GM18526 (cell line): ENCODE measurements around the gene RASL10A.

Source experiments
- POLR2A ChIP-seq: IDR thresholded peaks from 3 replicates; pipeline ENCODE4 v1.6.1; 2011; ENCODE audit not compliant: insufficient read length; ENCODE audit errors: extremely low read depth

The RASL10A gene, protein sequence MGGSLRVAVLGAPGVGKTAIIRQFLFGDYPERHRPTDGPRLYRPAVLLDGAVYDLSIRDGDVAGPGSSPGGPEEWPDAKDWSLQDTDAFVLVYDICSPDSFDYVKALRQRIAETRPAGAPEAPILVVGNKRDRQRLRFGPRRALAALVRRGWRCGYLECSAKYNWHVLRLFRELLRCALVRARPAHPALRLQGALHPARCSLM

DNA sequence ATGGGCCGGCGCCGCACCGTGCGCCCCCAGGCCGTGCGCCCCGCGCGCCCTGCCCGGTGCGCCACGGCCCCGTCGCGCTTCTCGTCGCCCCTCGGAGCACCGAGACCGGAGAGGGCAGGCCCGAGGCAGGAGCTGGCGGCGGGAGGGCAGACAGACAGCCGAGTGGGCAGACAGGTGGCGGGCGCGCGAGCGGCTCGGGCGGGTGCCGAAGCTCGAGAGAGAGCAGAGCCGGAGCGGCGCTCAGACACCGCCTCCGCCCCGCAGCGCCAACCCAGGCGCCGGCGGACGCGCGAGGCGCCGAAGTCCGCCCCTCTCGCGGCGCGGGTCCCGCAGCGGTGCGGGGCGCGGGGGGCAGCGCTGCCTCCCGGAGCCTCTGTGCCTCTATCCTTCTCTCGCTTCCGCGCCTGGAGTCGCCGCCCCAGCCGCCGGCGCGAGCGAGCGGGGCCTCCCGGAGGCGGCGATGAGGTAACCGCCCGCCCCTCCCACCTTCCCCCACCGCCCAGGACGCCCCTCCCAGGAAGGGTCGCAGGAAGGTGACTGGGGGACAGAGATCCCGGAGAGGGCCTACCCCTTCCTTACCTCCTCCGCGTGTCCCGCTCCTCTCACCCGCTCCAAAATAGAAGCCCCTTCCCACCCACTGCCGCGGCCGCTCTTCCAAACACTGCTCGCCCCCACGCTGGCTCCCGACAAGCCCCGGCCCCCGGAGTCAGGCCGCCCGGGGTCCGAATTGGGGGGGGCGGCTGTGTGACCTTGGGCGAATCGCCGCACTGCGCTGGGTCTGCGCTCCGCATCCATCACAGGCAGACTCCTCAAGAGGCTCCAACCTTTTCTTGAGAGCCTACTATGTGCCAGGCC, at the start of gene RASL10A:
RASL10A (minus strand) TSS at position 412 of the 855 bp plus-strand sequence. CDS start 451 bp downstream, outside the sequence.
- no peak for TF ChIP-seq POLR2A

DNA sequence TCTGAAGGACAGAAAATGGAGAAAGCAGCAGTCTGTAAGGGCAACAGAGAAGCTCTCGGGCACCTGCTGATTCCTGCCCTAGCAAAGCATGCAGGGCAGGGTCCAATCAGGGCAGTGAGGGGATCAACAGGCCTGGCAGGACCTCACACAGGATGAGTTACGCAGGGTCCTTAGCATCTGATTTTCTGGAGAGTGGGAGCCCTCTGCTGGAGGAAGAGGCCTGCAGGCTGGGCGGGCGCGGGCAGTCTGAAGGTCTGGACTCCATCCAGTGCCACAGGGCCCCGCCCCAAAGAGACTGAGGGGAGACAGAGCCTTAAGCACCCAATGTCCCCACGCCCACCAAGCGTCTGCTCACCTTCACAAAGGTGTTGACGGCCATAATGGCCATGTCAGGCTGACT, 44.0 kb upstream of the RASL10A start:
- no peak for TF ChIP-seq POLR2A

DNA sequence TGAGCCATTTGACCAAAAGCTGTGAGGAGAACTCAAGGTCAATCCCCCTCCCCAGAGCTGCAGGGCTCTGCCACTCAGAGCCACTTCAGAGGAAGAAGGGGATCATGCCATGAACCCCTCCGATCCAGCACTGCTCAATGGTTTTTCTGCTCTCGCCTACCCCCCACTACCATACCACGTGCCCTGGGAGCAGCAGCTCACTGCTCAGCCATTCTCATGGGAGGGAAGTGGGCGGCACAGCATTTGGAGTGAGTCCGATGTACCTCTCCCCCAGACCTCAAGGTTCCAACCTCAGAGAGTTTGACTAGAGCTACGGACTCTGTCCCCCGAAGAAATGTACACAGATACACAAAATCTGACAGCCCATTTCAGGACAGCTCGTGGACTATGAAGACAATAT, 38.4 kb upstream of the RASL10A start:
- no peak for TF ChIP-seq POLR2A

DNA sequence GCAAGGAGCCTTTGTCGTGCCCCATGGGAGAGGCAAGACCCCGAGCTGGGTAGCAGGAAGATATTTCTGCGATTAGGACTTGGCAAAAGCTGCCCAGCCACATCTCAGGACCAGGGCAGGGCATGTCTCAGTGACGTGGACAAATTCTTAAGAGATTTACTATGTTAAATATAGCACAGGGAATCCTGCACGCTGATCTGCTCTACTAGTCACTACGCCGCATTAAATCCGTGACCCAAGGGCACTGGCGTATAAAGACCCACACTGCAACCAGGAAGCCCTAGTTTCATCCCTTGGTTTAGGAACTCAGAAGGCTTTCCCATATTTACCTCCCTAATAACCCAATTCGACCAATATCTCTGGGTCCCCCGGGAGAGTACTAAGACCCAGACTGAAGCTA, 37.8 kb upstream of the RASL10A start:
- TF ChIP-seq POLR2A = no peak

DNA sequence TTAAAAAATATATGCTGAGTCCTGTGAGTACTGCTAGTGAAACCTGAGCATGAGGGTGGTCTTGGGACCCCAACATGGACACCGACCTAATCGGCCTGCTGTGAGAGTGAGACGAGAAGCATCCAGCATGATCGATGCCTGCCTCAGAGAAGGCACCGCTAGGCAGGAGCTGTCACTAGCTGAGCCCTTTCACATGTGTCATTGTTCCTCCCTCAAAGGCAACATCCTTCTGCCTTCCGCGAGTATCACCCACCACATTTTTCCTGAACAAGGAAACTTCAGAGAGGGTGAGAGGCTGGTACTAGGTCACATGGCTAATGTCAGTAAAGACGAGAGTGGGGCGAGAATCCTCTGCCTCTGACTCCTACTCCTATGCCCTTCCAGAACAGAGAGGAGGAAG, 37.3 kb upstream of the RASL10A start:
- no peak for TF ChIP-seq POLR2A

DNA sequence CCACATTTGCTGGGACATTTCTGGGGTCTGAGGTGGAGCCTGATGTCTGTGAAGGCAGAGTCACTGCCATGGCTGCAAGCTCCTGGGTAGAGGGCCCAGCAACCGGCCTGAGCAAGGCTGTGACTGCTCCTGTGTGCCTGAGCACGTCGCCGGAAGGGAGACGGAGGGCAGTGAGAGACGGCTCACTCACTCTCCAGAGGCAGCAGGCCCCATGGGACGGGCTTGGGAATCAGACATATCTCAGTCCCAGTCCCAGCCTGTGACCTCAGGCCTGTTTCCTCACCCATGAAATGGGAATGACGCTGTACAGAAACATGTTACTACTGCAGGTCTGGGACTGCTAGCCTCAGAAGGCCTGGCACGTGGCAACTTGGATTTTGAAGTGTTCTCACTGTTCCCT, 36.4 kb upstream of the RASL10A start:
- TF ChIP-seq POLR2A = no peak

DNA sequence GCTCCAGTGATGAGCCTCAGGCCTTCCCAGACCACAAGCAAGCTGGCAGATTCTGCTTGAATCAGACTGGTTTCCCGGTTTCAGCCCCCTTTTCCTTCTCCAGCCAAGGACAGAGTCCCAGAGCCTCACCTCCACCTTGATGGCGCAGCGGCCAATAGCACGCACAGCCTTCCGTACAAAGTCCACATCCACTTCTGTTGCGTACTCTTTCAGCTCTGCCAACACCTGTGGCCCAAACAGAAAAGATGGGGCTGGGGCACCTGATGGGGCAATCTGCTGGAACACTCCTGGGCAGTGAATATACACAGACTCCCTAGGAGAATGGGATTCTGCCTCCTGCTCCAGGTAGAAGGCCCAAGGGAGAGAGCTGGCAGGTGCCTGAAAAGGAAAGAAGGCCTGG, 35.5 kb upstream of the RASL10A start:
- no peak for TF ChIP-seq POLR2A

DNA sequence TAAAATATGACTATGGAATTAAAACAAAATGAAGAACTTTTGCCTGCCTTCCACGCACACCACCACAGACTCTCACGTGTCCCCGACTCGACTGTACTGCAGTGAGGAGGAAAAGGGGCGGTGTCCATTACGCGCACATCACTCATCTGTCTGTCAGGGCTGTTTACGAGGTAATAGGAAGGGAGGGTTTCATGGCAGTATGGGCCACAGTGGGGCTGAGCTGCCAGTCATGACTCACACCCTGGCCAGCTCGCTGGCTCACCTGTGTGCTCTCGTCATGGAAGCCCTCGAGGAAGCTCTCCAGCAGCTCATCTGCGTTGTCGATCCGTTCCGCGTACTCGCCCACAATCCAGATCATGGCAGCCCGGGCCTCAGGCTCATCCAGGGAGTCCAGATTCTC, 33.5 kb upstream of the RASL10A start:
- no peak for TF ChIP-seq POLR2A

DNA sequence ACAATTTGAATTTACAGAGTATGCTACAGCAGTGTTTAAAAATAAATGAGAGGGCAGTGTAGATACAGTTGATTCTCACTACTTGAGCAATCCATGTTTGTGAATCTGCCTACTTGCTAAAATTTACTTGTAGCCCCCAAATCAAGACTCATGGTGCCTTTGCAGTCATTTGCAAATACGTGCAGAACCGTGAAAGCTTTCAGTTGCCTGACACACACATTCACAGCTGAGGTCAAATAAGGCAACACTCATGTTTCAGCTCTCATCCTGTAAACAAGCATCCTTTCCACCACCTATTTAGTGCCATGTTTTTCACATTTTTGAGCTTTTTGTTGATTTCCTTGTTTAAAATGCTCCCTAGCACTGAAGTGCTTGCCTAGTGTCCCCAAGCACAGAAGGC, 32.5 kb upstream of the RASL10A start:
- no peak for TF ChIP-seq POLR2A

DNA sequence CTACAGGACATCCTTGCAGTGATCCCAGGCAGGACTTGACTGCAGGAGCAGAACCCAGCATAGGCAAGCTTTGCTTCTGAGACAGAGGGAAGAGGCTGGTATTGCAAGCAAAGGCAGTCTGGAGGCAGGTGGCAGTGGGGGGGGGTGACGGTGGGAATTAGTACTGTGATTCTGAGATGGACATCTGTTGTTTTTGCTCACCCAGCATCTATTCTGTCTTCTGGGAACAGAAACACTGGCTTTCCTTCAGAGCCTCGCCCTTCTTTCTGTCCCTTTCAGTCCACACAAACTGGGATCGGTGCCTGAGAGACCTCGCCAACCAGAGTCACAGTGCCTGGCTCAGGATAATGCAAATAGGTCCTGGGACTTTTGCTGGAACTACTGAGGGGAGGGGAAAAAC, 31.2 kb upstream of the RASL10A start:
- TF ChIP-seq POLR2A = no peak

DNA sequence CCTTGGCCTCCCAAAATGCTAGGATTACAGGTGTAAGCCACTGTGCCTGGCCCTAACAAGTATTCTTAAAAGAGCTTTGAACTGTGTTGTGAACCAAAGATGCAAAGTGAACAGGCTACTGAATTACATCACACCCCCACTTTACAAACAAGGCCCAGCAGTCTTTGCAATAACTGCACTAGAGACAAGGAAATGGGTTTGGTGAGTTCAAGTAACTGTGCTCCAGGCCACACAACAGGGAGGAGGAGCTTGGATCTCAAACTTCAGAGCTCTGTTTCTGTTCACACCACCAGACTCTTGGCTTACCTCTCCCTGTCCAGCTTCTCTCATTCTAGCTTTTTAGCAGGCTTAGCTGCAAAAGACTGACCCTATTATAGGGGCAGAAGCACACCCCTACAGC, 30.4 kb upstream of the RASL10A start:
- TF ChIP-seq POLR2A = no peak

DNA sequence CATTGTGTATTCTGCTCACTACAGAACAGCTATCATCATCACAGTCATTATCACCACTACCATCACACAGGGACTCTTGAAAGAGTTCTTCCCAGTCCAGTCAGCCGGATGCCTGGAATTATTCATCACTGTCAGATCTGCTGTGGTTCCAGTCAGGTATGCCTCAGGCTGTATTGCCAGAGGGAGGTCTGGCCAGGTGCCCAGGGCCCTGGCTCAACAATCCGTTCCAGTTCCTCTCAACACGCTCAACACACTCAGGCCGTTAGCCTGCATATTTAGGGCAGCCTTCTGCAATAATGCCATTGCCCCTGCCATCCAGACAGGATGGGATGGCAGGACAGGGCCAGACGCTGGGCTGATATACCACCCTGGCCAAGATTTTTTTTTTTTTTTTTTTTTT, 28.6 kb upstream of the RASL10A start:
- no peak for TF ChIP-seq POLR2A

DNA sequence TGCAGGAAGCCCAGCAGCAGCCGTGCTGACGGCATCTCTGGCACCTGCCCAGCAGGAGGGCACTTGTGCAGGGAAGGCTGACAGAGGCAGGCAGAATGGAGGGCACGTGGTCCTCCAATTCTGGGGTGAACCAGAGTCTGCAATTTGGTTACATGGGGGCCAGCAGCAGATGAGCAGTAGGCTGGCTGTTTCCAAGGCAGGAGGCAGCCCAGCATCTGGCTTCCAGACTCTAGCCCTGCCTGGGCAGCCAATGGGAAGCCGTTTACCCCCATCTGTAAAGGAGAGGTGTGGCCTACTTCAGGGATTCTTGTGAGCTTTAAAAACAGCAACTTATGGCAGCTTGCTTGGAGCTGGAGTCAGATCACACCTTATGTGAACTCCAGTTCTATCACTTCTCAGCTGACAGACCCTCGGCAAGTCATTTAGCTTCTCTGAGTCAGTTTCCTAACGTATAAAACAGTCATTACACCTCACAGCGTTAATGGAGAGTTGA, 27.9 kb upstream of the RASL10A start:
- TF ChIP-seq POLR2A = no peak

DNA sequence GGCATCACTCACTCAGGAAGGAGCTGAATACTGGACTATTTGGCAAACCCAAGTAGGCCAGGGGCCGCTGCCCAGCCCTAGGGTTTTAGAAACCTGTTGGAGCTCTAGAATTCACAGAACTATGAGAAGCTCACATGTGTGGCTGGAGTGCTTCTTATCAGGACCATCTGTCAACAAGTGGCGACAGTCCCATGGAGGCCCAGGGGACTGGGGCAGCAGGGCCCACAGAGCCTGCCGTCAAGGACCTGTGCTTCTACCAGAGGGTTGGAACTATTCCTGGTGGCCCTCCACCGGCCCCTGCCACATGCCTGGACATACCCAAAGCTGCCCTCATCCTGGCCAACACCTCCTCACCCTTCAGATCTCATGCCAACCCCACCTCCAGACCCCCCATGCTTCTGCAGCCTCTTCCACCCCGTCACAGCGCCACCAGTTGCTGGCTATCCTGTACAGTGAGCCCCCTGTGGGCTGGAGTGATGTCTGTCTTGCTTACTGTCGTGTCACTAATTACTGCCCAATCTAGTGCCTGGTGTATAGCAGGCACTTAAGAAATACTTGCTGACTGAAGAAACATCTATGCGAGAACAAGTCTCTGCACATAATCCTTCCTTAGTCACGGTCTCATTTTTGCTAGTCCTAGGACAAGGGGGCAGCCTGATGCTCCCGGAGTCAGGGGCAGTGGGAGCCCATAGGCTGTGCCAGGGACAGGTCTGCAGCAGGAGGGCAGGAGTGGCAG, 27.2 kb upstream of the RASL10A start:
- TF ChIP-seq POLR2A = no peak

DNA sequence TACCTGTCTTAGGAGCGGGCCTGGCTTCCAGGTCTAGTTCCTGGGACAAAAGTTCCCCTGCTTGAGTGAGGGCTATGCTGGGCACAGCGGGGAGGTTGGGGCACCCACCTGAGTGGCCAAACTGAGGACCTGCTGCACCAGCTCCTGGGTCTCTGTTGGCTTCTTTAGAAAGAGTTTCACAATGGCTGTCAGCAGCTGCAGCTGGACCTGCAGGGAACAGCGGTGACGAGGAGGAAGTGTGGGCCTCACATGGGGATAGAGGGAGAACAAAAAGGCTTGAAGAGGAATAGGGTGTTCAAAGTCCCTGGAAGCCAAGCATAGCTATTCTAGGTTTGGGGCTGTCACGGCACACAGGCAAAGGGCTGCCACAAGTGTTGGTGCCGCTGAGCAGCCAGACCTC, 26.7 kb upstream of the RASL10A start:
- no peak for TF ChIP-seq POLR2A

DNA sequence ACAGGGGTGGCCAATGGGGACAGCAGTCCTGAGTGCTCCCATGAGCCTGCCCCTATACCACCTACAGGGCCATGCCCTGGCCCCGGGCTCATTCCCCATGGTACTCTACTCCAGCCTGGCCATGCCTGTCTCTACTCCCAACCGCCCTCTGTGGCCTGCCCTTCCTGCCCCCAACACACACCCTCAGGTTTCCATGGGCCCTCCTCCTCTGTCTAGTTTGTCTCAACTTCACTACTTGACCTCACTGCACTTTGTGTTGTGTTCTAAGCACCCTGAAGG, 26.3 kb upstream of the RASL10A start:
- TF ChIP-seq POLR2A = no peak
